PC-9 (cell line): Measurements from ENCODE around the gene CRIP1.

Experiments
- EZH2 ChIP-seq: fragments of 200-600 bp; sonication (generic); IDR thresholded peaks from 2 replicates; pipeline ENCODE4 v1.8.0; 2017; ENCODE audit warnings: antibody characterized with exemption, low read depth
- TF ChIP-seq, protein P1 (sequence below): fragments of 200-600 bp; sonication (generic); conservative IDR thresholded peaks from 2 replicates; pipeline ENCODE4 v1.6.1; 2017; ENCODE audit warnings: mixed run types, antibody characterized with exemption, mild to moderate bottlenecking, moderate library complexity

- TF ChIP-seq, protein P1, sequence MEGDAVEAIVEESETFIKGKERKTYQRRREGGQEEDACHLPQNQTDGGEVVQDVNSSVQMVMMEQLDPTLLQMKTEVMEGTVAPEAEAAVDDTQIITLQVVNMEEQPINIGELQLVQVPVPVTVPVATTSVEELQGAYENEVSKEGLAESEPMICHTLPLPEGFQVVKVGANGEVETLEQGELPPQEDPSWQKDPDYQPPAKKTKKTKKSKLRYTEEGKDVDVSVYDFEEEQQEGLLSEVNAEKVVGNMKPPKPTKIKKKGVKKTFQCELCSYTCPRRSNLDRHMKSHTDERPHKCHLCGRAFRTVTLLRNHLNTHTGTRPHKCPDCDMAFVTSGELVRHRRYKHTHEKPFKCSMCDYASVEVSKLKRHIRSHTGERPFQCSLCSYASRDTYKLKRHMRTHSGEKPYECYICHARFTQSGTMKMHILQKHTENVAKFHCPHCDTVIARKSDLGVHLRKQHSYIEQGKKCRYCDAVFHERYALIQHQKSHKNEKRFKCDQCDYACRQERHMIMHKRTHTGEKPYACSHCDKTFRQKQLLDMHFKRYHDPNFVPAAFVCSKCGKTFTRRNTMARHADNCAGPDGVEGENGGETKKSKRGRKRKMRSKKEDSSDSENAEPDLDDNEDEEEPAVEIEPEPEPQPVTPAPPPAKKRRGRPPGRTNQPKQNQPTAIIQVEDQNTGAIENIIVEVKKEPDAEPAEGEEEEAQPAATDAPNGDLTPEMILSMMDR, result no peak
- no peak for TF ChIP-seq EZH2
These were observed 36.6 kb upstream of the CRIP1 start for GRCh38 chr14:105450123-105450505.
